Lung microvascular endothelial cell (primary cell): Measurements from ENCODE around the gene TRIM36. TPM values are rescaled to one million over a fixed set of nuclear protein-coding genes. Genes with fewer than 3 reads are reported as not detected.

ENCODE experiments used
- DNase-seq, 2 donors: peaks; one replicate each; pipeline versions ENCODE4 v3.0.0 to v3.0.0-alpha.2; 2010; ENCODE audit warnings: low read depth in 2 of 2
- total RNA-seq: library from RNA; depleted of rRNA; stranded (reverse); fragments of >200 nt; gene quantifications from 2 replicates; pipeline ENCODE4 v1.2.1, GENCODE V29; 2014

Gene TRIM36
- 0.20 and 0.22 TPM in 2 replicates for total RNA-seq

GRCh38 chr5:115169487-115170133, at the start of gene TRIM36:
Gene TRIM36, minus strand, starts transcription at chr5:115169908. Its CDS starts 274 bp downstream, at chr5:115169634.
- peak; percentile 93 to 94 for DNase-seq

- no peak for DNase-seq
Measured at GRCh38 chr5:115214541-115214940, 44.8 kb upstream of the TRIM36 start.

- DNase-seq = no peak
Measured at GRCh38 chr5:115209279-115209678, 39.6 kb upstream of the TRIM36 start.

- peak in 1 of 2 donors; percentile 10 for DNase-seq
Measured at GRCh38 chr5:115202952-115203351, 33.2 kb upstream of the TRIM36 start.

- DNase-seq = no peak
Measured at GRCh38 chr5:115196161-115196560, 26.5 kb upstream of the TRIM36 start.

- DNase-seq = no peak
Measured at GRCh38 chr5:115194676-115195075, 25.0 kb upstream of the TRIM36 start.

- no peak for DNase-seq
Measured at GRCh38 chr5:115193295-115193694, 23.6 kb upstream of the TRIM36 start.

- DNase-seq = no peak
Measured at GRCh38 chr5:115192098-115192497, 22.4 kb upstream of the TRIM36 start.

GRCh38 chr5:115191474-115192031, 21.8 kb upstream of the TRIM36 start:
- no peak for DNase-seq

- no peak for DNase-seq
Measured at GRCh38 chr5:115190388-115190787, 20.7 kb upstream of the TRIM36 start.

GRCh38 chr5:115189866-115190265, 20.2 kb upstream of the TRIM36 start:
- no peak for DNase-seq

GRCh38 chr5:115186794-115187193, 17.1 kb upstream of the TRIM36 start:
- DNase-seq = no peak

GRCh38 chr5:115184770-115185169, 15.1 kb upstream of the TRIM36 start:
- no peak for DNase-seq

GRCh38 chr5:115181757-115182156, 12.0 kb upstream of the TRIM36 start:
- DNase-seq = no peak

GRCh38 chr5:115180165-115180709, 10.5 kb upstream of the TRIM36 start:
- peak; percentile 26 to 29 for DNase-seq

- peak in 1 of 2 donors; percentile 8 for DNase-seq
Measured at GRCh38 chr5:115179394-115180164, 9.9 kb upstream of the TRIM36 start.

GRCh38 chr5:115179030-115179393, 9.3 kb upstream of the TRIM36 start:
- no peak for DNase-seq

GRCh38 chr5:115170929-115171510, 1.3 kb upstream of the TRIM36 start:
- no peak for DNase-seq

- peak; percentile 47 to 58 for DNase-seq
Measured at GRCh38 chr5:115170134-115170928, 623 bp upstream of the TRIM36 start.

- no peak for DNase-seq
Measured at GRCh38 chr5:115168829-115169486, 750 bp downstream of the TRIM36 start.
